NB4 (cell line): ENCODE data around the gene FIG4.
A peak's percentile ranks its signal among the peaks of the same experiment; 100 is the strongest.
"Not testable (repeated sequence)": the region's sequence is repeated elsewhere in the genome, so short reads cannot be mapped to it uniquely, and the experiment has no call there.

ENCODE experiments used
- DNase-seq: peaks from one replicate; pipeline ENCODE4 v3.0.0; 2010; ENCODE audit warnings: low read depth
- H3K4me3 ChIP-seq: one replicate; pipeline ENCODE4 v1.5.1; 2011; ENCODE audit warnings: mild to moderate bottlenecking, low read depth, low read length, moderate library complexity
- CTCF ChIP-seq: IDR thresholded peaks from one replicate; pipeline ENCODE4 v1.5.1; 2012; ENCODE audit warnings: low read depth, low read length
- MAX ChIP-seq: IDR thresholded peaks from 2 replicates; pipeline ENCODE4 v1.6.1; 2011; ENCODE audit warnings: low read depth, low read length
- MYC ChIP-seq: IDR thresholded peaks from 2 replicates; pipeline ENCODE4 v1.6.1; 2011; ENCODE audit warnings: low read depth, low read length
- POLR2A ChIP-seq: IDR thresholded peaks from 2 replicates; pipeline ENCODE4 v1.6.1; 2011; ENCODE audit warnings: mild to moderate bottlenecking; ENCODE audit not compliant: insufficient read length; ENCODE audit errors: extremely low read depth

The FIG4 gene

DNA sequence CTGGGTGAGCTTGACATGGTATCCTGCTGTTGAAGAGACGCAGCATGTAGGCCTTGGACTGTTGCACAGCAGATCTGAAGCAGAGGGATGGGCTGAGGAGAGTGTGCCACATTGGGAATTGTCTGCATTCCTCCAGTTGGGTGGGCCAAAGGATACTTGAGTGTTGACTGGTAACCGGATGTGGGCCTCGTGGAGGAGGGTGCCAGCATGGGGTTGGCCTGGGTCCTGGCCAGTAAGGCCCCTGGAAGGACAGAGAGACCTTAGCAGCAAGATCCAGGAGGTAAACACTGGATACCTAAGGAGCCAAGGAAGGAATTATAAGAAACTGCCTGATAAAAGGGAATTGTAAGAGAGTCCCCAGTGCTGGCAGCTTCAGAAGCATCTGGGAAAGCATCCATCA is 76.9 kb downstream of the FIG4 start:
- TF ChIP-seq CTCF (no peak), MYC (no peak), MAX (no peak), POLR2A (no peak)
- H3K4me3 ChIP-seq: no peak overlapping the region
- DNase-seq: no peak

DNA sequence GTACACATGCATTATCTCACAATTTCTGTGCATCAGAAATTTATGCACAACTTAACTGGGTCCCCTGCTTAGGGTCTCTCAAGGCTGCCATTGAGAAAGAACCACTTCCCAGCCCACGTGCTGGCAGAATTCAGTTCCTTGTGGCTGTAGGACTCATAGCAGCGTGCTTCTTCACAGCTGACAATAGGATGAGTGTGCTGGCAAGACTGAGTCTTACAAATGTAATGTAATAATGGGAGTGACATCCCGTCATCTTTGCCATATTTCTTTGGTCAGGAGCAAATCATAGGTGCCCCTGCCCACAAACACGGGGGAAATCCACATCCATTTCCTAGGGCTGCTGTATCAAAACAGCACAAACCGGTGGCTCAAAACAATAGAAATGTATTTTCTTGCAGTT is 77.4 kb downstream of the FIG4 start:
- TF ChIP-seq MAX (no peak), MYC (no peak), CTCF (no peak), POLR2A (no peak)
- no peak overlapping the region for H3K4me3 ChIP-seq
- DNase-seq: no peak

DNA sequence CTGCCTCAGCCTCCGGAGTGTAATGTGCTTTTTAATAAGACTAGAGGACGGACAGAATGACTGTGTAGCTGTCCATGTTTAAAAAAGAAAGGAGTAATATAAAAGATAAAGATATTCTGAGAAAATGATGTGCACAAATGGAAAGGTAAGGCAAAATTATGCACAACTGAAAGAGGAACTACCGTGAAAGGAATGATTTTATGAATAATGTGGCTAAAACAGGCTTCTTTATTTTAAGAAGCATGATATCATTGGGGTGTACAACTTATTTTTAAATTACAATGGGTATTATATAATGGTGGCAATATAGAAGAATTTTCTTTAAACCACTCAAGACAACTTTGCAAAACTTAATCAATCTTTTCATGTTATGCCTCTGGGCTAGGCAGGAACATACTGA is 78.1 kb downstream of the FIG4 start:
- H3K4me3 ChIP-seq: no peak overlapping the region
- no peak for TF ChIP-seq CTCF
- no peak for TF ChIP-seq MYC
- no peak for TF ChIP-seq POLR2A
- no peak for TF ChIP-seq MAX
- no peak for DNase-seq

DNA sequence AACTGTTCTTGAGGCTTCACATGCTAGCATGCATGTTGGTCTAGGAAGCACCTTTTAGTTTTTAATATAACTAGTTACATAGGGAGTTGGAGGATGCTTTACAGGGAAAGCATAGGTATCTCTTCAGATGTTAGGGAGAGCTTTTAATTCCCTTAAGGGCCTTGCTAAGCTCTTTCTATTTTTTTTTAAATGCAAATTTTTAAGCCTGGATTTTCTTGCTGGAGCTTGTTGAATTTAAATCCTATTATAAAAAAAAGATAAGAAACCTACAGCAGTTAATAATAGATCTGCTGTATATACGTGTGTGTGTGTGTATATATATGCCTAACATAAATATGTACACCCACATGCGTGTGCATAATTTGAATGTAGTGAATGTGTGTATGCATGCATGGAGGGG is 79.0 kb downstream of the FIG4 start:
- no peak for DNase-seq
- TF ChIP-seq MYC (no peak), POLR2A (no peak), CTCF (no peak)
- no peak overlapping the region for H3K4me3 ChIP-seq

DNA sequence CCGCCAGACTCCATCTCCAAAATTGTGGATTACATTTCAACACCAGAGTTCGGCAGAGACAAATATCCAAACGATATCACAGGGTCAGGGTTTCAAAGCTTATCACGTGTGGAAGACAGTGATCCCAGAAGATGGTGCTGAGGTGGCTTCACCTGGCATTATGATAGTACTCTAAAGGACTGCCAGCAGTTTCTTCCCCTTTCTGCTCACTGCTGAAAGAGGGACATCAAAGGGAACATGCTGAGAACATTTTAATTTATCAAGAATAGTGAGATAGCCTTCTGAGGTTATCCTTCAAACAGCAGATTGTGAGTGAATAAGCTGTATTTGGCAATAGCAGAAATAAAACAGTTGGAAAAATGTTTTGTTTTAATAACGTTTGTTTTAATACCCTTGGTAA is 79.7 kb downstream of the FIG4 start:
- peak; percentile 36 for DNase-seq
- H3K4me3 ChIP-seq: peak overlapping the region; percentile 27
- TF ChIP-seq CTCF: no peak
- TF ChIP-seq MAX: no peak
- TF ChIP-seq MYC: no peak
- TF ChIP-seq POLR2A: no peak

- peak; percentile 86 for DNase-seq
- not testable (repeated sequence) for H3K4me3 ChIP-seq
Measured at GRCh38 chr6:109771939-109772755, 81.1 kb downstream of the FIG4 start.
